Kidney (tissue), 14 donors: ENCODE measurements around the gene PON2. TPM values are rescaled to one million over a fixed set of nuclear protein-coding genes. Genes with fewer than 3 reads are reported as not detected.

Experiments used
- DNase-seq, 5 donors: peaks; one replicate each; pipeline ENCODE4 v3.0.0-alpha.2; 2013 to 2020
- FAIRE-seq: peaks from 2 replicates; lab custom pipeline; 2012; peaks lifted over from hg19 to GRCh38; lab: Jason Lieb, UNC
- H3K27ac ChIP-seq, 2 donors: one replicate each; pipeline ENCODE4 v1.7.0; 2013; ENCODE audit warnings: low read depth in 2 of 2, low read length in 2 of 2, inconsistent platforms in 1 of 2
- H3K27me3 ChIP-seq: one replicate; pipeline ENCODE4 v1.7.1; 2013; ENCODE audit warnings: low read length, inconsistent platforms; ENCODE audit not compliant: control insufficient read depth, insufficient read depth
- H3K36me3 ChIP-seq, 3 donors: one replicate each; pipeline versions ENCODE4 v1.7.0 to v1.7.1; 2013; ENCODE audit warnings: low read length in 3 of 3, control low read depth in 1 of 3, inconsistent platforms in 1 of 3; ENCODE audit not compliant: insufficient read depth in 3 of 3, control insufficient read depth in 2 of 3
- H3K4me1 ChIP-seq, 3 donors: one replicate each; pipeline versions ENCODE4 v1.7.0 to v1.7.1; 2013; ENCODE audit warnings: low read length in 3 of 3, inconsistent platforms in 1 of 3, low read depth in 1 of 3; ENCODE audit not compliant: control insufficient read depth in 2 of 3, insufficient read depth in 2 of 3
- H3K4me3 ChIP-seq, 3 donors: one replicate each; pipeline versions ENCODE4 v1.7.0 to v1.8.1; 2013; ENCODE audit warnings: low read length in 3 of 3, control low read depth in 1 of 3, inconsistent platforms in 1 of 3
- H3K9ac ChIP-seq, 3 donors: one replicate each; pipeline versions ENCODE4 v1.7.0 to v1.7.1; 2013; ENCODE audit warnings: low read length in 3 of 3, control low read depth in 1 of 3, inconsistent platforms in 1 of 3
- H3K9me3 ChIP-seq, 3 donors: one replicate each; pipeline versions ENCODE4 v1.7.0 to v1.7.1; 2013; ENCODE audit warnings: low read length in 3 of 3, control low read depth in 1 of 3, inconsistent platforms in 1 of 3; ENCODE audit not compliant: control insufficient read depth in 2 of 3, insufficient read depth in 1 of 3
- intact Hi-C: fragments of 100-400 bp; cut with DNase I; formaldehyde crosslinking; loops from one replicate; pipeline ENCODE4 v1.11.1; 2022
- polyA plus RNA-seq: library from polyadenylated mRNA; stranded (reverse); fragments of 350-450 nt; fragmentation: Illumina TruSeq; extraction: RNeasy Lipid Tissue Mini Kit (QIAGEN cat#74804); gene quantifications from one replicate; pipeline ENCODE4 v1.2.3, GENCODE V29; 2014; ENCODE audit warnings: low read depth, low replicate concordance; ENCODE audit not compliant: insufficient read depth
- total RNA-seq: library from RNA; stranded (reverse); fragmentation: NEBNext Ultra II Directional; extraction: Animal tissue kit (Norgen Biotek cat#: 25700); gene quantifications from one replicate; pipeline ENCODE4 v1.2.1, GENCODE V29; 2021
- TF ChIP-seq, protein P1 (sequence below): IDR thresholded peaks from 3 replicates; pipeline ENCODE4 v1.5.1; 2012; ENCODE audit warnings: mild to moderate bottlenecking, moderate library complexity, borderline replicate concordance; ENCODE audit not compliant: insufficient read depth; ENCODE audit errors: extremely low read depth
- donor health status: control.
- donor health status: control.
- donor health status: control.
- donor health status: control.
- donor health status: control.
- donor health status: DM: yes; HTN: yes; CAD: no.
- donor health status: Normal renal cell carcinoma (clear cell type).

Gene PON2
- total and polyA plus RNA-seq, 2 donors from 2014 or later = 61.8 to 191 TPM

DNA sequence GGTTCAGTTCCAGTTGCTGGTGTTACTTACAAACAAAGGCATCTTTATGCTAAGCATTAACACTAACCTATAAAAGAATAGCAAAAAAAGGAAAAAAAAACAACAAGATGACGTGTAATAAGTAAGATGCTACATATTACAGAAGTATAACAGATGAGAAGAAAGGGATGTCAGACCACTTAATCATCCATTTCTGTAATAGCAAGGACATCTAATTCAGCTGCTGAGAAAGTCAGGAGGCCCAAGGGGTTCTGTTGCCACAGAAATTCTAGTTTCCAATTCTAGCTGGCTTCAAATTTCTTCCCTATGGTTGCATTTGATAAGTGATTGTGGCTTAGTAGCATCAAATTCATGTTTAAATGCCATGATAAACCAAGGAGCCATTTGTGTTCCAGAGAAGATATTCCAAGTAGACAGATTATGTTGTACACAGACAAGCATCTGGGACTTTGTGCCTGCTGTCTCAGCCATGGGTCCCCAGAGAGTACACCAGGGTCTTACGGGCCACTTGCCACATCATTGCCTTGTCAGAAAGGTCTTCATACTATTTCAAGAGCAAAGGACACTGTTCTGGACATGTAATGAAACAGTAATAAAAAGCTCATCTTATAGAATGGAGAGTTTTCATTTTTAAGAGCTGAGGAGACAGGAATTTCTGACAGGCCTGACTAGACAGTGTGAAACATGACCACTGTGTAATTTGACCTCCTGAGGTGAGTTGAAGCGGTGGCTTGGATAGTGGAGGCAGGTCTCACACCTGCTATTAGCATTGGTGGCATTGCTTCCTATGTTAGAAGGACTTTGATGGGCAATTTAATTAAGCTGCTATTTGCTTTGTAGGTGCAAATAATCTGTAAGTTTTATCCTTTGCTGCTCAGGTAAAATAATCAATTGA lies 46.7 kb upstream of the PON2 start:
- DNase-seq (peak in 2 of 5 donors; percentile 55 to 67), FAIRE-seq (no peak)
- Histone ChIP-seq H3K9me3 (no peaks in the 10 kb centered on the region), H3K27ac (no peak overlapping the region), H3K4me1 (peaks cover 3 to 5% (median 4%) of the 10 kb centered on the region in 3 donors), H3K27me3 (no peaks in the 10 kb centered on the region), H3K36me3 (no peaks in the 10 kb centered on the region), H3K9ac (no peak overlapping the region), H3K4me3 (no peak overlapping the region)
- intact Hi-C loops = no loop called here
- TF ChIP-seq, protein P1, sequence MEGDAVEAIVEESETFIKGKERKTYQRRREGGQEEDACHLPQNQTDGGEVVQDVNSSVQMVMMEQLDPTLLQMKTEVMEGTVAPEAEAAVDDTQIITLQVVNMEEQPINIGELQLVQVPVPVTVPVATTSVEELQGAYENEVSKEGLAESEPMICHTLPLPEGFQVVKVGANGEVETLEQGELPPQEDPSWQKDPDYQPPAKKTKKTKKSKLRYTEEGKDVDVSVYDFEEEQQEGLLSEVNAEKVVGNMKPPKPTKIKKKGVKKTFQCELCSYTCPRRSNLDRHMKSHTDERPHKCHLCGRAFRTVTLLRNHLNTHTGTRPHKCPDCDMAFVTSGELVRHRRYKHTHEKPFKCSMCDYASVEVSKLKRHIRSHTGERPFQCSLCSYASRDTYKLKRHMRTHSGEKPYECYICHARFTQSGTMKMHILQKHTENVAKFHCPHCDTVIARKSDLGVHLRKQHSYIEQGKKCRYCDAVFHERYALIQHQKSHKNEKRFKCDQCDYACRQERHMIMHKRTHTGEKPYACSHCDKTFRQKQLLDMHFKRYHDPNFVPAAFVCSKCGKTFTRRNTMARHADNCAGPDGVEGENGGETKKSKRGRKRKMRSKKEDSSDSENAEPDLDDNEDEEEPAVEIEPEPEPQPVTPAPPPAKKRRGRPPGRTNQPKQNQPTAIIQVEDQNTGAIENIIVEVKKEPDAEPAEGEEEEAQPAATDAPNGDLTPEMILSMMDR = no peak

DNA sequence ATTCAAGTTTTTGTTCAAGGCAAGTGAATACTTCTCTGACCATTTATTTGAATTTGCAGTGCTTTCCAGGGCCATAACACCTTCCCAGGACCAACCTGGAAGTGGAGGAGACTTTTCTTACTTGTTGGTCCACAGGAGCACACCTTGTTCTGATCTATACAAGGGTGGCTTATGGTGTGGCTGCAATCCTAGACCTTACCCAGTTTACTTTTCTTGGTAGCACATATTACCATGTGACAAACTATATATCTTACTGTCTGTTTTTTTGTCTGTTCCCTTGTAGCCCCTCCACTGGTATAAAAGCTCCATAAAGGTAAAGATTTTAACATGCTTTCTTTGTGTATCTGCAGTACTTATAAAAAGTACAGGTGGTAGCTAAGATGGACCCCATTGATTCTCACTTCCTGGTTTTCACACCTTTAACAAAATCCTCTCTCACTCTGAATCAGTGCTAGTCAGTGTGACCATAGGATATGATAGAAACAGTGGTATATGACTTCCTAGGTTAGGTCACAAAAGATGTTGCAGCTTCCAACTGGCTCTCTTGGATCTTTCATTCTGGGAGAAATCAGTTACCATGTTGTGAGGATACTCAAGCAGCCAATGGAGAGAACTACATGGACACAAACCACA lies 45.3 kb upstream of the PON2 start:
- H3K4me3 ChIP-seq = no peak overlapping the region
- intact Hi-C loops = no loop called here
- H3K27ac ChIP-seq = no peak overlapping the region
- no peak for DNase-seq
- H3K36me3 ChIP-seq = no peaks in the 10 kb centered on the region
- H3K27me3 ChIP-seq = no peaks in the 10 kb centered on the region
- H3K9me3 ChIP-seq = no peaks in the 10 kb centered on the region
- H3K4me1 ChIP-seq = peaks cover 3 to 5% (median 4%) of the 10 kb centered on the region in 3 donors
- TF ChIP-seq, protein P1 = no peak
- FAIRE-seq = no peak
- no peak overlapping the region for H3K9ac ChIP-seq

DNA sequence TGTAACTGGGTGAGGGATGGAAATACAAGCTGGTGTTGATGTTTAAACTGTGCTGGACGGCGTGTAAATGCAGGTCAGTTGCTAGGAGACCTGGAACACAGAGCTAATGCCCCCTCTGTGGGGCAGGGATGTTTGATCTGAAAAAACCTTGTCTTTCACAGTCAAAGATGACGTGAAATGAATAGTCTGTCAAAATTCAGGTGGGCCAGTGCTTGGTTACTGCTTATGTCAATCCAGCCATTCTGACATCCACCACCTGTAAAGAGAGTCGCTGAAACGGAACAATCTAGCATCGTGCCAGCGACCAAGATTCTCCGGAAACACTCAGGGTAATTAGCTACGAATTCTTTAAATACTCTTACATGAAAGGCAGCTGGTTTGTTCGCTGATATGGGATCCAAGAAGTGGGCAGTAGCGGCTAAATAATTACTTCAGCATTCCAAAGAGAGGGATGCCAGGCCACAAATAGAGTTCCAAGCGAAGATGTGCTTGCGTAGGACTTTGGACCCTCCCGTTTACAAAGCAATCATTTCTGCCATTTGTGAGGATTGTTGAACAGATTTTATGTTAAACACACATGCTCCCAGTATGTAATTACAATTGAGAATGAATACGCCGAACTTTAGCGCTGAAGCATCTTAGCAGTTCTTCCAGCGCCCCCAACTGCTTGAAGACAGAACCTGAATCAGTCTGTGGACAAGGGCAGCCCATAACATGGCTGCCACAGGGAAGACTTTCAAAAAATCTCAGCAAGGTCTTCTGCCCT lies 43.6 kb upstream of the PON2 start:
- Histone ChIP-seq H3K4me3 (peak overlapping the region in 2 of 3 donors; percentile 47 to 57), H3K36me3 (no peaks in the 10 kb centered on the region), H3K9ac (peak overlapping the region in 2 of 3 donors; percentile 28 to 36), H3K27me3 (no peaks in the 10 kb centered on the region), H3K4me1 (peaks cover 3 to 5% (median 4%) of the 10 kb centered on the region in 3 donors), H3K9me3 (no peaks in the 10 kb centered on the region), H3K27ac (no peak overlapping the region)
- DNase-seq (peak in 4 of 5 donors; percentile 55 to 77 (median 70)), FAIRE-seq (no peak)
- TF ChIP-seq, protein P1 = peak; percentile 37
- intact Hi-C loops = no loop called here
